DMS79 (cell line): ENCODE measurements around the gene TMEM144.

ENCODE experiments used
- DNase-seq: peaks from one replicate; lab custom pipeline; 2025; lab: John Stamatoyannopoulos, UW

Gene TMEM144

GRCh38 chr4:158300012-158300411, 89.7 kb downstream of the TMEM144 start:
- no peak for DNase-seq

- no peak for DNase-seq
These were observed 92.0 kb downstream of the TMEM144 start for GRCh38 chr4:158302076-158302866.

GRCh38 chr4:158304694-158305093, 94.4 kb downstream of the TMEM144 start:
- no peak for DNase-seq
